ENCODE measurements around the gene PPM1A. TPM values are rescaled to one million over a fixed set of nuclear protein-coding genes. Genes with fewer than 3 reads are reported as not detected.
A peak's percentile ranks its signal among the peaks of the same experiment; 100 is the strongest.

The PPM1A gene
- total and polyA plus RNA-seq, 2 of the 13 experiments (the other 11 are each of a cell fraction or from before 2014, with no cell fraction given), result 23.3 to 29.8 TPM

DNA sequence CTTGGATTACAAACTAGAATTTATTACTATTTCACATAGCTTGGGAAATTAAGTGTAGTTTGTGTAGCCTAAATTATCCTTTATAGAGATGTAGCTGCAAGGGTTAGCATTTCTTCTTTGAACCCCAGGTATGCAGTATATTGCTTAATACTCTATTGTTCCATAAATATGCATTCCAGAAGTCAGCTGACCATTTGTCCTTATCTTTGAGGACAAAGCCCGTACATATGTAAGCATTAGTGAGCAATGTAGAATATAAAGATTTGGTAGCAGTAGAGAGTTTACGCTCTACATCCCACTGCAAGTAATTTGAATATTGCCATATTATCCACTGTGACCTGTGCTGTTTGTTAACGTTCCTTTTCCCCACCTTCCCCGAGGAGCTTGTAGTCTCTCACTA lies 26.9 kb downstream of the PPM1A start (continued):
- TF ChIP-seq ZHX2 (IDR thresholded peaks at IDR 0.05; ENCODE audit: low read depth) (no peak), ZHX2 (CRISPR knock-in tag; IDR thresholded peaks at IDR 0.05; ENCODE audit: borderline replicate concordance) (no peak), KIAA2018 (CRISPR knock-in tag; IDR thresholded peaks at IDR 0.05; ENCODE audit: borderline replicate concordance) (no peak), SOX5 (CRISPR knock-in tag; IDR thresholded peaks at IDR 0.05; ENCODE audit: borderline replicate concordance) (peak; percentile 90), CREB1 (IDR thresholded peaks at IDR 0.05) (no peak), CREB1 (CRISPR knock-in tag; IDR thresholded peaks at IDR 0.05) (no peak)
- TF ChIP-seq, protein P1, sequence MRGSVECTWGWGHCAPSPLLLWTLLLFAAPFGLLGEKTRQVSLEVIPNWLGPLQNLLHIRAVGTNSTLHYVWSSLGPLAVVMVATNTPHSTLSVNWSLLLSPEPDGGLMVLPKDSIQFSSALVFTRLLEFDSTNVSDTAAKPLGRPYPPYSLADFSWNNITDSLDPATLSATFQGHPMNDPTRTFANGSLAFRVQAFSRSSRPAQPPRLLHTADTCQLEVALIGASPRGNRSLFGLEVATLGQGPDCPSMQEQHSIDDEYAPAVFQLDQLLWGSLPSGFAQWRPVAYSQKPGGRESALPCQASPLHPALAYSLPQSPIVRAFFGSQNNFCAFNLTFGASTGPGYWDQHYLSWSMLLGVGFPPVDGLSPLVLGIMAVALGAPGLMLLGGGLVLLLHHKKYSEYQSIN (CRISPR knock-in tag; IDR thresholded peaks at IDR 0.05; ENCODE audit: borderline replicate concordance), result no peak
- TF ChIP-seq, protein P2, sequence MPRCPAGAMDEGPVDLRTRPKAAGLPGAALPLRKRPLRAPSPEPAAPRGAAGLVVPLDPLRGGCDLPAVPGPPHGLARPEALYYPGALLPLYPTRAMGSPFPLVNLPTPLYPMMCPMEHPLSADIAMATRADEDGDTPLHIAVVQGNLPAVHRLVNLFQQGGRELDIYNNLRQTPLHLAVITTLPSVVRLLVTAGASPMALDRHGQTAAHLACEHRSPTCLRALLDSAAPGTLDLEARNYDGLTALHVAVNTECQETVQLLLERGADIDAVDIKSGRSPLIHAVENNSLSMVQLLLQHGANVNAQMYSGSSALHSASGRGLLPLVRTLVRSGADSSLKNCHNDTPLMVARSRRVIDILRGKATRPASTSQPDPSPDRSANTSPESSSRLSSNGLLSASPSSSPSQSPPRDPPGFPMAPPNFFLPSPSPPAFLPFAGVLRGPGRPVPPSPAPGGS (CRISPR knock-in tag; IDR thresholded peaks at IDR 0.05), result no peak
